H1 (cell line): ENCODE measurements around the gene ARRDC1. TPM values are rescaled to one million over a fixed set of nuclear protein-coding genes. Genes with fewer than 3 reads are reported as not detected.

Experiments used
- CTCF ChIA-PET: fragments of 300-600 bp; sonication (Branson Sonifier 250); formaldehyde crosslinking; loops from one replicate; lab custom pipeline; 2021; ENCODE audit not compliant: partially characterized antibody; lab: Charles Lee
- POLR2A ChIA-PET: fragments of 300-600 bp; sonication (Branson Sonifier 250); formaldehyde crosslinking; loops from one replicate; lab custom pipeline; 2021; ENCODE audit warnings: inconsistent platforms; ENCODE audit not compliant: partially characterized antibody; lab: Charles Lee
- DNase-seq, 2 experiments: peaks; one replicate each; pipeline versions ENCODE4 v3.0.0 to v3.0.0-alpha.2; 2010 to 2022; ENCODE audit warnings: low spot score in 2 of 2, low read depth in 1 of 2, mixed read lengths in 1 of 2
- FAIRE-seq: peaks from 2 replicates; lab custom pipeline; 2011; peaks lifted over from hg19 to GRCh38; lab: Jason Lieb, UNC
- H2AFZ ChIP-seq: 2 replicates; pipeline ENCODE4 v1.8.1; 2012; ENCODE audit warnings: low read length, inconsistent platforms
- H2AK5ac ChIP-seq: 2 replicates; pipeline ENCODE4 v1.6.1; 2013; ENCODE audit warnings: low read depth, low read length
- H2BK120ac ChIP-seq: replicated peaks from 2 replicates; pipeline ENCODE3; 2013; ENCODE audit warnings: low read depth, low read length, inconsistent platforms
- H2BK12ac ChIP-seq: 2 replicates; pipeline ENCODE4 v1.6.1; 2013; ENCODE audit warnings: low read depth, low read length
- H2BK15ac ChIP-seq: 2 replicates; pipeline ENCODE4 v1.6.1; 2013; ENCODE audit warnings: low read length
- H2BK20ac ChIP-seq: 2 replicates; pipeline ENCODE4 v1.6.1; 2013; ENCODE audit warnings: low read length
- H2BK5ac ChIP-seq: 2 replicates; pipeline ENCODE4 v1.6.1; 2013; ENCODE audit warnings: low read depth, low read length
- H3K14ac ChIP-seq: 2 replicates; pipeline ENCODE4 v1.6.1; 2013; ENCODE audit warnings: inconsistent platforms; ENCODE audit not compliant: insufficient read length
- H3K18ac ChIP-seq: 2 replicates; pipeline ENCODE4 v1.6.1; 2013; ENCODE audit warnings: low read length; ENCODE audit errors: extremely low read depth
- H3K23ac ChIP-seq: 2 replicates; pipeline ENCODE4 v1.6.1; 2013; ENCODE audit warnings: inconsistent platforms; ENCODE audit not compliant: insufficient read length
- H3K23me2 ChIP-seq: 2 replicates; pipeline ENCODE4 v1.6.1; 2013; ENCODE audit warnings: low read depth, low read length
- H3K27ac ChIP-seq: 2 replicates; pipeline ENCODE4 v1.6.1; 2011; ENCODE audit warnings: low read depth, low read length, inconsistent platforms
- H3K27me3 ChIP-seq, 4 experiments: replicated peaks in 1 of 4; 1 replicate in 1 of 4; 2 replicates in 3 of 4; pipeline versions ENCODE4 v1.6.1 to v1.8.1; 2011 to 2013; ENCODE audit warnings: low read length in 3 of 4, mild to moderate bottlenecking in 3 of 4, inconsistent platforms in 2 of 4, mixed read lengths in 2 of 4, moderate library complexity in 1 of 4; ENCODE audit not compliant: control insufficient read depth in 3 of 4, insufficient read depth in 3 of 4; ENCODE audit errors: extremely low read depth in 1 of 4
- H3K36me3 ChIP-seq, 4 experiments: 2 replicates each; pipeline versions ENCODE4 v1.6.1 to v1.8.1; 2011 to 2013; ENCODE audit warnings: mild to moderate bottlenecking in 4 of 4, low read length in 3 of 4, moderate library complexity in 2 of 4, control low read depth in 1 of 4, inconsistent platforms in 1 of 4; ENCODE audit not compliant: insufficient read depth in 4 of 4, control insufficient read depth in 2 of 4
- H3K4ac ChIP-seq: replicated peaks from 2 replicates; pipeline ENCODE3; 2013; ENCODE audit warnings: low read length, low read depth, mixed read lengths, inconsistent platforms; ENCODE audit not compliant: insufficient read length
- H3K4me1 ChIP-seq, 4 experiments: replicated peaks in 1 of 4; 1 replicate in 1 of 4; 2 replicates in 3 of 4; pipeline versions ENCODE4 v1.6.1 to v1.8.1; 2011 to 2013; ENCODE audit warnings: low read length in 3 of 4, inconsistent platforms in 2 of 4, mixed read lengths in 1 of 4; ENCODE audit not compliant: insufficient read depth in 4 of 4, control insufficient read depth in 3 of 4
- H3K4me2 ChIP-seq, 2 experiments: 2 replicates each; pipeline versions ENCODE4 v1.6.1 to v1.8.1; 2011 to 2013; ENCODE audit warnings: low read depth in 2 of 2, low read length in 2 of 2, control low read depth in 1 of 2, inconsistent platforms in 1 of 2, mild to moderate bottlenecking in 1 of 2; ENCODE audit not compliant: insufficient read depth in 1 of 2
- H3K4me3 ChIP-seq, 4 experiments: fragments of 200-600, 300-600 bp in 1 of 4; sonication (generic), shearing (Covaris generic), sonication (Bioruptor Twin) in 1 of 4; 2 replicates each; pipeline versions ENCODE4 v1.5.1 to v1.8.1; 2011 to 2016; ENCODE audit warnings: low read length in 4 of 4, low read depth in 3 of 4, control low read depth in 2 of 4, inconsistent platforms in 2 of 4, mild to moderate bottlenecking in 2 of 4, mixed read lengths in 1 of 4, moderate library complexity in 1 of 4; ENCODE audit not compliant: insufficient read depth in 2 of 4; ENCODE audit errors: extremely low read depth in 1 of 4
- H3K56ac ChIP-seq: replicated peaks from 2 replicates; pipeline ENCODE3; 2013; ENCODE audit warnings: low read depth, mild to moderate bottlenecking, mixed read lengths, low read length, inconsistent platforms; ENCODE audit not compliant: insufficient read length
- H3K79me1 ChIP-seq: 2 replicates; pipeline ENCODE4 v1.6.1; 2013; ENCODE audit warnings: low read depth, low read length, control low read depth
- H3K79me2 ChIP-seq, 2 experiments: 2 replicates each; pipeline versions ENCODE4 v1.6.1 to v1.8.1; 2012 to 2013; ENCODE audit warnings: low read length in 2 of 2, mild to moderate bottlenecking in 2 of 2, inconsistent platforms in 1 of 2; ENCODE audit not compliant: insufficient read depth in 2 of 2, control insufficient read depth in 1 of 2
- H3K9ac ChIP-seq, 4 experiments: replicated peaks in 1 of 4; 1 replicate in 1 of 4; 2 replicates in 3 of 4; pipeline versions ENCODE4 v1.6.1 to v1.8.1; 2011 to 2013; ENCODE audit warnings: low read depth in 3 of 4, low read length in 3 of 4, control low read depth in 2 of 4, mild to moderate bottlenecking in 2 of 4, moderate library complexity in 2 of 4, inconsistent platforms in 1 of 4; ENCODE audit errors: extremely low read depth in 1 of 4
- H3K9me3 ChIP-seq, 2 experiments: 2 replicates each; pipeline versions ENCODE4 v1.6.1 to v1.8.1; 2012 to 2013; ENCODE audit warnings: mild to moderate bottlenecking in 2 of 2, moderate library complexity in 2 of 2, control low read depth in 1 of 2, inconsistent platforms in 1 of 2, low read depth in 1 of 2, low read length in 1 of 2, mixed read lengths in 1 of 2; ENCODE audit not compliant: insufficient read depth in 2 of 2
- H4K20me1 ChIP-seq, 2 experiments: replicated peaks in 1 of 2; 2 replicates each; pipeline versions ENCODE3 to v1.8.1; 2011 to 2013; ENCODE audit warnings: inconsistent platforms in 2 of 2, low read length in 2 of 2, mild to moderate bottlenecking in 1 of 2; ENCODE audit not compliant: insufficient read depth in 2 of 2, control insufficient read depth in 1 of 2
- H4K5ac ChIP-seq: 2 replicates; pipeline ENCODE4 v1.6.1; 2013; ENCODE audit warnings: low read length, low read depth, mixed read lengths, inconsistent platforms; ENCODE audit not compliant: insufficient read length
- H4K8ac ChIP-seq: 2 replicates; pipeline ENCODE4 v1.8.0; 2013; ENCODE audit warnings: mild to moderate bottlenecking, moderate library complexity, low read length, inconsistent platforms; ENCODE audit not compliant: insufficient read depth; ENCODE audit errors: extremely low read depth
- H4K91ac ChIP-seq: replicated peaks from 2 replicates; pipeline ENCODE3; 2013; ENCODE audit warnings: low read length, mixed read lengths, inconsistent platforms; ENCODE audit not compliant: insufficient read length
- BRCA1 ChIP-seq: IDR thresholded peaks from 2 replicates; pipeline ENCODE4 v1.6.1; 2012; ENCODE audit warnings: low read depth, low read length, improper control_type of control experiment
- EGR1 ChIP-seq: IDR thresholded peaks from 2 replicates; pipeline ENCODE4 v1.6.1; 2011; ENCODE audit warnings: low read depth, low read length, borderline replicate concordance
- GABPA ChIP-seq: IDR thresholded peaks from 2 replicates; pipeline ENCODE4 v1.6.1; 2011; ENCODE audit warnings: mild to moderate bottlenecking, low read length, moderate library complexity, borderline replicate concordance; ENCODE audit not compliant: insufficient read depth
- HDAC6 ChIP-seq: IDR thresholded peaks from one replicate; pipeline ENCODE4 v1.7.1; 2012; ENCODE audit warnings: low read depth, mild to moderate bottlenecking, inconsistent platforms, low read length, moderate library complexity
- KDM5A ChIP-seq: fragments of 200-600 bp; IDR thresholded peaks from 2 replicates; pipeline ENCODE4 v1.7.1; 2012; ENCODE audit warnings: mild to moderate bottlenecking, low read length, inconsistent platforms, mixed read lengths
- RAD21 ChIP-seq, 2 experiments: IDR thresholded peaks in 1 of 2; conservative IDR thresholded peaks in 1 of 2; 2 replicates each; pipeline ENCODE4 v1.6.1; 2011; ENCODE audit warnings: low read depth in 2 of 2, low read length in 2 of 2, improper control_type of control experiment in 1 of 2, inconsistent platforms in 1 of 2, mild to moderate bottlenecking in 1 of 2, moderate library complexity in 1 of 2
- SIRT6 ChIP-seq: IDR thresholded peaks from one replicate; pipeline ENCODE4 v1.7.1; 2012; ENCODE audit warnings: low read length, inconsistent platforms
- SP2 ChIP-seq: IDR thresholded peaks from 2 replicates; pipeline ENCODE4 v1.6.1; 2012; ENCODE audit warnings: mild to moderate bottlenecking, low read length, inconsistent platforms
- YY1 ChIP-seq: IDR thresholded peaks from 2 replicates; pipeline ENCODE4 v1.6.1; 2011; ENCODE audit warnings: low read depth, mild to moderate bottlenecking, low read length
- ZNF274 ChIP-seq: IDR thresholded peaks from 2 replicates; pipeline ENCODE4 v1.7.0; 2012; ENCODE audit warnings: low read length, borderline replicate concordance; ENCODE audit errors: extremely low read depth
- WGBS, 2 experiments: shearing (Covaris generic) in 1 of 2; methylation state at CpG; one replicate each; pipeline versions ENCODE4 v1.1.6 to v1.1.7; 2013 to 2015; ENCODE audit warnings: low lambda C conversion rate in 2 of 2, mixed read lengths in 2 of 2, inconsistent platforms in 1 of 2, low coverage in 1 of 2, missing lambda C conversion rate in 1 of 2; ENCODE audit not compliant: insufficient replicate concordance in 2 of 2, insufficient coverage in 1 of 2, insufficient read length in 1 of 2; ENCODE audit errors: extremely low coverage in 1 of 2, missing lambda C conversion rate in 1 of 2; 5-methylcytosine and 5-hydroxymethylcytosine counted together
- polyA plus RNA-seq, 7 experiments: library from polyadenylated mRNA; depleted of rRNA in 3 of 7; stranded (reverse) in 5 of 7; unstranded in 2 of 7; fragments of >200 nt in 5 of 7; fragments of 200-250 nt in 2 of 7; gene quantifications; 1 replicate in 5 of 7; 2 replicates in 1 of 7; 4 replicates in 1 of 7; pipeline versions ENCODE4 v1.2.1 to v1.2.3, GENCODE V29; 2011 to 2013; ENCODE audit warnings: missing spikeins in 2 of 7, mixed read lengths in 2 of 7
- total RNA-seq: library from RNA; stranded (reverse); fragmentation: NEBNext Ultra II Directional; extraction: Animal tissue kit (Norgen Biotek cat#: 25700); gene quantifications from 2 replicates; pipeline ENCODE4 v1.2.1, GENCODE V29; 2021
- TF ChIP-seq, protein P1 (sequence below): IDR thresholded peaks from 2 replicates; pipeline ENCODE4 v1.6.1; 2012; ENCODE audit warnings: inconsistent platforms
- TF ChIP-seq, protein P2 (sequence below): IDR thresholded peaks from 2 replicates; pipeline ENCODE4 v1.6.1; 2011; ENCODE audit warnings: low read depth, mild to moderate bottlenecking, low read length; ENCODE audit not compliant: insufficient read depth

The ARRDC1 gene
- total and polyA plus RNA-seq, 2 of the 8 experiments (the other 6 are each of a cell fraction or from before 2014, with no cell fraction given), result 22.0 to 58.4 TPM

DNA sequence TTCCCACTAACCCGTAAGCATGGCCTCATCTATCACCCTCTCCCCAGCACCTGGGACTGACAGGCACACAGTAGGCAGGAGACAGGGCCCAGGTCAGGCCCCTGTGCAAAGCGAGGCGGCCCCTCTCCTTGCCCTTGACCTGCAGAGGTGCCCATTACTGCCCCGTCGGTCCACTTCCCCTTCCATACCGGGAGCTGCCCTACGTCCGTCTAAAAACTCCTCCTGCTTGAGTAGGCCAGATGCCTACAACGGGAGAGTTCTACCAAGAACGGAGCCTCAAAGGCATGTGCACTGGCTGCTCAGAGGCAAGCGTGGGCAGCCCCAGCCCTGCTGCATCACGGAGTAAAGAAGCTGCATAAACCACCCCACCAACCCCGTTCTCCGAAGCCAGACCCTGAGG lies 22.1 kb upstream of the ARRDC1 start:
- Histone ChIP-seq H3K36me3 (peaks cover 27 to 63% (median 48%) of the 10 kb centered on the region in 4 experiments), H3K23ac (no peak overlapping the region)

More for the DNA sequence above, 22.1 kb upstream of the ARRDC1 start:
- no peak overlapping the region for H2BK120ac ChIP-seq
- no peaks in the 10 kb centered on the region for H3K23me2 ChIP-seq
- peaks cover 0 to 7% of the 10 kb centered on the region in 2 experiments; a peak in 1 of 4 replicates for H3K79me2 ChIP-seq
- TF ChIP-seq GABPA, result no peak
- TF ChIP-seq, protein P1, sequence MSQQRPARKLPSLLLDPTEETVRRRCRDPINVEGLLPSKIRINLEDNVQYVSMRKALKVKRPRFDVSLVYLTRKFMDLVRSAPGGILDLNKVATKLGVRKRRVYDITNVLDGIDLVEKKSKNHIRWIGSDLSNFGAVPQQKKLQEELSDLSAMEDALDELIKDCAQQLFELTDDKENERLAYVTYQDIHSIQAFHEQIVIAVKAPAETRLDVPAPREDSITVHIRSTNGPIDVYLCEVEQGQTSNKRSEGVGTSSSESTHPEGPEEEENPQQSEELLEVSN, result no peak
- TF ChIP-seq EGR1, result no peak
- TF ChIP-seq BRCA1, result no peak
- no peak for TF ChIP-seq YY1
- no peak for TF ChIP-seq RAD21 (IDR thresholded peaks at IDR 0.05 in 1 of 2, conservative IDR thresholded peaks at IDR 0.05 in 1 of 2; ENCODE audit: low read depth in 2 of 2, low read length in 2 of 2)
- no peak for TF ChIP-seq SIRT6
- TF ChIP-seq, protein P2, sequence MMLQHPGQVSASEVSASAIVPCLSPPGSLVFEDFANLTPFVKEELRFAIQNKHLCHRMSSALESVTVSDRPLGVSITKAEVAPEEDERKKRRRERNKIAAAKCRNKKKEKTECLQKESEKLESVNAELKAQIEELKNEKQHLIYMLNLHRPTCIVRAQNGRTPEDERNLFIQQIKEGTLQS, result no peak
- TF ChIP-seq KDM5A, result no peak
- no peak for TF ChIP-seq HDAC6
- no peak for TF ChIP-seq ZNF274
- TF ChIP-seq SP2, result no peak
- DNase-seq (no peak), FAIRE-seq (no peak)
- no peak overlapping the region for H2AFZ ChIP-seq
- H3K18ac ChIP-seq, result no peak overlapping the region
- H2AK5ac ChIP-seq, result no peak overlapping the region
- no peak overlapping the region for H3K56ac ChIP-seq
- H3K4me3 ChIP-seq, result no peak overlapping the region
- H3K14ac ChIP-seq, result no peak overlapping the region
- no peak overlapping the region for H2BK5ac ChIP-seq
- no peak overlapping the region for H2BK12ac ChIP-seq
- no peak overlapping the region for H4K91ac ChIP-seq
- WGBS, 2 experiments, result 87% methylated on average over 14 of the region's 14 CpGs; no CpG with 5 or more reads in 1 of the 2 experiments
- peaks cover 19 to 53% of the 10 kb centered on the region in 2 experiments for H4K20me1 ChIP-seq
- no peak overlapping the region for H2BK15ac ChIP-seq
- ChIA-PET CTCF (interaction anchor here (0.7 to 5.9 kb wide), 8 partner anchors 9 to 89 kb away, joined by 3 to 46 read pairs (median 6); no protein-coding TSS in a partner anchor), POLR2A (interaction anchor here (3.2 kb wide), 1 partner anchor 10 kb away, joined by 13 read pairs; no protein-coding TSS in a partner anchor)
- no peak overlapping the region for H4K5ac ChIP-seq
- no peak overlapping the region for H3K9ac ChIP-seq
- H3K27ac ChIP-seq, result no peak overlapping the region
- H3K4me2 ChIP-seq, result no peak overlapping the region
- no peaks in the 10 kb centered on the region for H3K27me3 ChIP-seq
- no peak overlapping the region for H2BK20ac ChIP-seq
- peaks cover 25% of the 10 kb centered on the region for H3K79me1 ChIP-seq
- H3K4me1 ChIP-seq, result peaks cover 0 to 15% (median 6%) of the 10 kb centered on the region in 4 experiments; a peak in 5 of 7 replicates
- H3K4ac ChIP-seq, result no peak overlapping the region
- no peaks in the 10 kb centered on the region for H3K9me3 ChIP-seq
- H4K8ac ChIP-seq, result no peak overlapping the region; the same call in 1 of the 2 replicates
